ENCODE data around the gene CHKA.

GRCh38 chr11:68043029-68043348 lies 78.2 kb downstream of the CHKA start:
- TF ChIP-seq CTCF (conservative IDR thresholded peaks at IDR 0.05; ENCODE audit: low read depth in 2 of 2) (no peak), REST (IDR thresholded peaks at IDR 0.05; ENCODE audit: unreplicated experiment) (no peak), EZH2phosphoT487 (IDR thresholded peaks at IDR 0.05; ENCODE audit: unreplicated experiment) (no peak), EZH2 (IDR thresholded peaks at IDR 0.05; ENCODE audit: low read depth, unreplicated experiment) (no peak), ZNF114 (CRISPR knock-in tag; IDR thresholded peaks at IDR 0.05) (no peak), JUNB (IDR thresholded peaks at IDR 0.05; ENCODE audit: unreplicated experiment) (no peak), ZNF331 (CRISPR knock-in tag; IDR thresholded peaks at IDR 0.05; ENCODE audit: low read depth) (no peak), POLR2AphosphoS5 (IDR thresholded peaks at IDR 0.05; ENCODE audit: low read depth) (no peak), ETS1 (IDR thresholded peaks at IDR 0.05) (no peak), CREB1 (CRISPR knock-in tag; IDR thresholded peaks at IDR 0.05; ENCODE audit: low read depth) (no peak)
